ENCODE results near the gene TMEM92.

DNA sequence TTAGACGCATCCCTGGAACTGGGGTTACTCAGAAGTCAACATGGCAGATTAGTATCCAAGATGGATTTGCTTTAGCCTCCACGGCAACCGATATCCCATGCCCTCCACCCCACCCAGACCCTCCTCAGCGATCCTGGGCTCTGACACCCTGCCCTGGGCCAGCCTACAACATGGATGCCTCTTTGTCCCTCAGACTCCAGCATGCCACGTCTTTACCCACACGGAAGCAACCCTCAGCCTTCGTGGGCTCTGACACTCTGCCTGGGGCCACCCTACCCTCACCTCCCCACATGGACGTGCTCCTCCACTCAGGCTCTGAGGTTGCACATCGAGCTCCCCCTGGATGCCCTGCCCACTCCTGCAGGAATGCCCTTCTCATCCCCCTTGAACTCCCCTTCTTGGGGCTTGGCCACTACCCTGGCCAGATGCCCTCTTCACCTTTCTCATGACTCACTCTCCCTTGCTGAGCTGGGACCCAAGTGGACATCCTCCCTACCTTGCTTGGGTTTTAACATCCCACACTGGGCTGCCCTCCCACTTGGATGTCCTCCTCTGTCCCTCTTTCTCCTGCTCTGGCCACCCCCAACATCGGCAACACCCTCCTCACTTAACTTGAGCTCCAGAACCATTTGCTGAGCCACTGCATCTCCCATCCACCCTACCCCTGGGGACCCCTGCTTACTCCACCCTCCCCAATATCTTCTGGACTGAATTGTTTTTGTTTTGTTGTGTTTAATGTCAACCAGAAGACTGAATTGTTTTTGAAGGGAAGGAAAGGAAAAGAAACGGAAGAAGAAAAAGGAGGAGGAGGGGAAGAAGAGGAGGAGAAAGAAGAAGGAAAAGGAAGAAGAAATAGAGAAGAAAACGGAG is 18.3 kb upstream of the TMEM92 start:
- TF ChIP-seq, protein P1, sequence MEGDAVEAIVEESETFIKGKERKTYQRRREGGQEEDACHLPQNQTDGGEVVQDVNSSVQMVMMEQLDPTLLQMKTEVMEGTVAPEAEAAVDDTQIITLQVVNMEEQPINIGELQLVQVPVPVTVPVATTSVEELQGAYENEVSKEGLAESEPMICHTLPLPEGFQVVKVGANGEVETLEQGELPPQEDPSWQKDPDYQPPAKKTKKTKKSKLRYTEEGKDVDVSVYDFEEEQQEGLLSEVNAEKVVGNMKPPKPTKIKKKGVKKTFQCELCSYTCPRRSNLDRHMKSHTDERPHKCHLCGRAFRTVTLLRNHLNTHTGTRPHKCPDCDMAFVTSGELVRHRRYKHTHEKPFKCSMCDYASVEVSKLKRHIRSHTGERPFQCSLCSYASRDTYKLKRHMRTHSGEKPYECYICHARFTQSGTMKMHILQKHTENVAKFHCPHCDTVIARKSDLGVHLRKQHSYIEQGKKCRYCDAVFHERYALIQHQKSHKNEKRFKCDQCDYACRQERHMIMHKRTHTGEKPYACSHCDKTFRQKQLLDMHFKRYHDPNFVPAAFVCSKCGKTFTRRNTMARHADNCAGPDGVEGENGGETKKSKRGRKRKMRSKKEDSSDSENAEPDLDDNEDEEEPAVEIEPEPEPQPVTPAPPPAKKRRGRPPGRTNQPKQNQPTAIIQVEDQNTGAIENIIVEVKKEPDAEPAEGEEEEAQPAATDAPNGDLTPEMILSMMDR (IDR thresholded peaks at IDR 0.05): no peak
- TF ChIP-seq POLR2AphosphoS5 (IDR thresholded peaks at IDR 0.05): no peak

Data from breast epithelium (tissue), 3 donors.